Measurements from ENCODE around the gene MATR3. TPM values are rescaled to one million over a fixed set of nuclear protein-coding genes. Genes with fewer than 3 reads are reported as not detected.
"Not testable (repeated sequence)": the region's sequence is repeated elsewhere in the genome, so short reads cannot be mapped to it uniquely, and the experiment has no call there.

Gene MATR3
- total and polyA plus RNA-seq, 4 donors, result 38.4 to 111 (median 69.7) TPM

GRCh38 chr5:139268364-139269202 is 25.0 kb upstream of the MATR3 start:
- Histone ChIP-seq H3K4me3 (ENCODE audit: low read depth in 1 of 3, low read length in 3 of 3) (no peak overlapping the region), H3K36me3 (ENCODE audit: control insufficient read depth in 4 of 4, insufficient read depth in 3 of 4, low read depth in 1 of 4, low read length in 3 of 4) (no peaks in the 10 kb centered on the region), H3K4me1 (ENCODE audit: control insufficient read depth in 4 of 4, insufficient read depth in 4 of 4, low read length in 3 of 4) (peaks cover 5 to 11% (median 8%) of the 10 kb centered on the region in 4 donors), H3K27me3 (ENCODE audit: control insufficient read depth in 4 of 4, insufficient read depth in 4 of 4, low read length in 3 of 4) (no peaks in the 10 kb centered on the region), H3K9me3 (ENCODE audit: control insufficient read depth in 4 of 4, low read length in 3 of 4) (no peaks in the 10 kb centered on the region), H3K27ac (ENCODE audit: low read depth in 1 of 2, low read length in 2 of 2) (no peak overlapping the region), H3K9ac (ENCODE audit: low read depth in 1 of 2, low read length in 2 of 2) (no peak overlapping the region)
- 78% methylated on average over 5 of the region's 5 CpGs for WGBS
- TF ChIP-seq RAD21 (IDR thresholded peaks at IDR 0.05), result peak in 1 of 2 donors; percentile 19
- no peak for TF ChIP-seq FOXA1 (IDR thresholded peaks at IDR 0.05)
- DNase-seq (ENCODE audit: low spot score), result no peak

GRCh38 chr5:139270718-139271117 is 22.8 kb upstream of the MATR3 start:
- WGBS, result 90% methylated on average over 2 of the region's 2 CpGs
- H3K27ac ChIP-seq (ENCODE audit: low read depth in 1 of 2, low read length in 2 of 2), result not testable (repeated sequence)

DNA sequence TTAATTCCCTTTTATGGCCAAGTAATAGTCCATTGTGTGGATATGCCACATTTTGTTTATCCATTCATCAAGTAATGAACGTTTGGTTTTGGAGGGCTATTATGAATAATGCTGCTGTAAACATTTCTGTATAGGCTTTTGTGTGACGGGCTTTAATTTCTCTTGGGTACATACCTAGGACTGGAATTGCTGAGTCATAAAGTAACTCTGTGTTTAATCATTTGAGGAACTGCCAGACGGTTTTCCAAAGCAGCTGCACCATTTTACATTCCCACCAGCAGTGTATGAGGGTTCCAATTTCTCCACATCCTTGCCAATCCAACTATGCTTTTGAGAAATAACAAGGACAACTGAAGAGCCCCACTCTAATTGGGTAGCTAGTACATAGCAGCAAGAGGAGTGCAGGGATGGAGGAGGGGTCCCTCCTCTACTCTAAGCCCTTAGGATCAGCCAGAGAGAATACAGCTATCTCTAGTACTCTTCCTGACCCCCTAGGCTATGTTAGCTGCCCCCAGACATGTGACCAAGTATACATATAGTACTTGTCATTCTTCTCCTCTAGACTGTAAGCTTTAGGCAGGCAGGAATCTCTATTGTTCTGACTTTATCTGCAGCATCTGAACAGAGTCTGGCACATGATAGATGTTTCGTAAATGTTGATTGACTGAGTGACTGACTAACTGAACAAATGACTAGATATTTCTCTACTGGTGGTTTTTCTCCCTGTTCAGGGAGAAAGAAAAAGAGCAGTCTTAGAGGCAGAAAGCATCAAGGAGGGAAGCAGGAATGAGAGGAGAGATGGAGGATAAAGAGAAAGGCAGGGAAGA is 22.1 kb upstream of the MATR3 start:
- Histone ChIP-seq H3K27ac (ENCODE audit: low read depth in 1 of 2, low read length in 2 of 2) (no peak overlapping the region), H3K4me1 (ENCODE audit: control insufficient read depth in 4 of 4, insufficient read depth in 4 of 4, low read length in 3 of 4) (peaks cover 9 to 23% (median 16%) of the 10 kb centered on the region in 4 donors), H3K4me3 (ENCODE audit: low read depth in 1 of 3, low read length in 3 of 3) (no peak overlapping the region), H3K9ac (ENCODE audit: low read depth in 1 of 2, low read length in 2 of 2) (no peak overlapping the region), H3K27me3 (ENCODE audit: control insufficient read depth in 4 of 4, insufficient read depth in 4 of 4, low read length in 3 of 4) (no peaks in the 10 kb centered on the region), H3K36me3 (ENCODE audit: control insufficient read depth in 4 of 4, insufficient read depth in 3 of 4, low read depth in 1 of 4, low read length in 3 of 4) (no peaks in the 10 kb centered on the region), H3K9me3 (ENCODE audit: control insufficient read depth in 4 of 4, low read length in 3 of 4) (no peaks in the 10 kb centered on the region)
- DNase-seq (ENCODE audit: low spot score), result no peak
- WGBS, result 67% methylated on average over 4 of the region's 4 CpGs
- TF ChIP-seq, protein P1, sequence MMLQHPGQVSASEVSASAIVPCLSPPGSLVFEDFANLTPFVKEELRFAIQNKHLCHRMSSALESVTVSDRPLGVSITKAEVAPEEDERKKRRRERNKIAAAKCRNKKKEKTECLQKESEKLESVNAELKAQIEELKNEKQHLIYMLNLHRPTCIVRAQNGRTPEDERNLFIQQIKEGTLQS (IDR thresholded peaks at IDR 0.05), result no peak
- TF ChIP-seq YY1 (IDR thresholded peaks at IDR 0.05) (no peak), MAX (IDR thresholded peaks at IDR 0.05) (no peak), JUND (IDR thresholded peaks at IDR 0.05) (peak in 1 of 2 donors; percentile 10)

More at GRCh38 chr5:139270718-139271117, 22.8 kb upstream of the MATR3 start:
- H3K4me1 ChIP-seq (ENCODE audit: control insufficient read depth in 4 of 4, insufficient read depth in 4 of 4, low read length in 3 of 4), result peaks cover 9 to 18% (median 15%) of the 10 kb centered on the region in 4 donors
- H3K36me3 ChIP-seq (ENCODE audit: control insufficient read depth in 4 of 4, insufficient read depth in 3 of 4, low read depth in 1 of 4, low read length in 3 of 4); H3K9ac ChIP-seq (ENCODE audit: low read depth in 1 of 2, low read length in 2 of 2); H3K4me3 ChIP-seq (ENCODE audit: low read depth in 1 of 3, low read length in 3 of 3); H3K27me3 ChIP-seq (ENCODE audit: control insufficient read depth in 4 of 4, insufficient read depth in 4 of 4, low read length in 3 of 4); DNase-seq (ENCODE audit: low spot score); H3K9me3 ChIP-seq (ENCODE audit: control insufficient read depth in 4 of 4, low read length in 3 of 4): not testable (repeated sequence)

DNA sequence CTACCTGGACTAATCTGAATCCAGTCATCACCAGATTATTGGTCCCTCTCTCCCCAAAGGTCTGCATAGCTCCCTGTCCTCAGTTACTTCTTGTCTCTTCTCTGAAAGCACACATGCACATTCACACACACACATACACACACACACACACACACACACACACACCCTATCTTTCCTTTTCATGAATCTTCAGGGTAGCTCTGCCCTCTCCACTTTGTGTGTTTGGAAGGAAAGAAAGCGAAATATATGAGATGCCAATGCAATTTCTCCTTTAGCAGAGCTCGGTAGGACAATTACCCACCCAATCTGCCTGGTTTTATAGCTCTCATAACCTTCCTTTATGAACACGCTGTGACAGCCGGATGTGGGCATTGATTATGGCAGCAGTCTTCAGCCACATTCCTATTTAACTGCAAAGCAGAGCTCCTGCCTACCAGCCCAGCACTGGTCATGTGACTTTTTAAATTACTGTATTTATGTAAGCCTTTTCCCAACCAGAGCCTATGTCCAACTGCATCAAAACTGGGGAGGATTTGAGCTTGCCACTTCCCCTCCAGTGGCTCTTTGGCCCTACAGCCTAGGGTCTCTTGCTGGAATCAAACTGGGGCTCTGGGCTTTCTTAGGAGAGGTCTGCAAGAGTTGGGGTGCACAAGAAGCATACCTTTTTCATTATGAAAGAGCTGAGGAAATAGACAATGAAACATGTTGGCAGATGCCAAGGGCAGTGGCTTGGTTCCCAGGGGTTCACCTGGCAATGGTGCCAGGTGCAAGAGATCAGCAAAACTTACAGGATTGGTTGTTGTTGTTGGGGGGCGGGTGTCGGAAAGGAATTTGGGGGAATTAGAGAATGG is 20.8 kb upstream of the MATR3 start:
- H3K36me3 ChIP-seq (ENCODE audit: control insufficient read depth in 4 of 4, insufficient read depth in 3 of 4, low read depth in 1 of 4, low read length in 3 of 4), result no peaks in the 10 kb centered on the region
- TF ChIP-seq FOXA2 (IDR thresholded peaks at IDR 0.05) (no peak), NR2F2 (IDR thresholded peaks at IDR 0.05) (no peak), TAF1 (conservative IDR thresholded peaks at IDR 0.05) (no peak), REST (IDR thresholded peaks at IDR 0.05) (no peak), FOXA1 (IDR thresholded peaks at IDR 0.05) (no peak), MAX (IDR thresholded peaks at IDR 0.05) (no peak), HNF4G (IDR thresholded peaks at IDR 0.05) (no peak), SP1 (IDR thresholded peaks at IDR 0.05) (no peak), JUND (IDR thresholded peaks at IDR 0.05) (no peak)
- TF ChIP-seq, protein P2, sequence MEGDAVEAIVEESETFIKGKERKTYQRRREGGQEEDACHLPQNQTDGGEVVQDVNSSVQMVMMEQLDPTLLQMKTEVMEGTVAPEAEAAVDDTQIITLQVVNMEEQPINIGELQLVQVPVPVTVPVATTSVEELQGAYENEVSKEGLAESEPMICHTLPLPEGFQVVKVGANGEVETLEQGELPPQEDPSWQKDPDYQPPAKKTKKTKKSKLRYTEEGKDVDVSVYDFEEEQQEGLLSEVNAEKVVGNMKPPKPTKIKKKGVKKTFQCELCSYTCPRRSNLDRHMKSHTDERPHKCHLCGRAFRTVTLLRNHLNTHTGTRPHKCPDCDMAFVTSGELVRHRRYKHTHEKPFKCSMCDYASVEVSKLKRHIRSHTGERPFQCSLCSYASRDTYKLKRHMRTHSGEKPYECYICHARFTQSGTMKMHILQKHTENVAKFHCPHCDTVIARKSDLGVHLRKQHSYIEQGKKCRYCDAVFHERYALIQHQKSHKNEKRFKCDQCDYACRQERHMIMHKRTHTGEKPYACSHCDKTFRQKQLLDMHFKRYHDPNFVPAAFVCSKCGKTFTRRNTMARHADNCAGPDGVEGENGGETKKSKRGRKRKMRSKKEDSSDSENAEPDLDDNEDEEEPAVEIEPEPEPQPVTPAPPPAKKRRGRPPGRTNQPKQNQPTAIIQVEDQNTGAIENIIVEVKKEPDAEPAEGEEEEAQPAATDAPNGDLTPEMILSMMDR (IDR thresholded peaks at IDR 0.05; ENCODE audit: low read depth, low read length, missing input control), result no peak
- no peaks in the 10 kb centered on the region for H3K9me3 ChIP-seq (ENCODE audit: control insufficient read depth in 4 of 4, low read length in 3 of 4)
- 68% methylated on average over 6 of the region's 6 CpGs for WGBS
- DNase-seq (ENCODE audit: low spot score), result no peak
- no peaks in the 10 kb centered on the region for H3K27me3 ChIP-seq (ENCODE audit: control insufficient read depth in 4 of 4, insufficient read depth in 4 of 4, low read length in 3 of 4)
- no peak overlapping the region for H3K4me3 ChIP-seq (ENCODE audit: low read depth in 1 of 3, low read length in 3 of 3)
- H3K9ac ChIP-seq (ENCODE audit: low read depth in 1 of 2, low read length in 2 of 2), result peak overlapping the region; percentile 33 to 94
- H3K27ac ChIP-seq (ENCODE audit: low read depth in 1 of 2, low read length in 2 of 2), result peak overlapping the region; percentile 89 to 93
- peaks cover 9 to 23% (median 16%) of the 10 kb centered on the region in 4 donors for H3K4me1 ChIP-seq (ENCODE audit: control insufficient read depth in 4 of 4, insufficient read depth in 4 of 4, low read length in 3 of 4)

All from liver (tissue), 9 donors.